Measurements from ENCODE around the gene ALX1.
"Not testable (repeated sequence)": the region's sequence is repeated elsewhere in the genome, so short reads cannot be mapped to it uniquely, and the experiment has no call there.

Gene ALX1

GRCh38 chr12:85301051-85301450 lies 21.0 kb downstream of the ALX1 start:
- DNase-seq: no peak

GRCh38 chr12:85308374-85308773 lies 28.4 kb downstream of the ALX1 start:
- no peak for DNase-seq

DNA sequence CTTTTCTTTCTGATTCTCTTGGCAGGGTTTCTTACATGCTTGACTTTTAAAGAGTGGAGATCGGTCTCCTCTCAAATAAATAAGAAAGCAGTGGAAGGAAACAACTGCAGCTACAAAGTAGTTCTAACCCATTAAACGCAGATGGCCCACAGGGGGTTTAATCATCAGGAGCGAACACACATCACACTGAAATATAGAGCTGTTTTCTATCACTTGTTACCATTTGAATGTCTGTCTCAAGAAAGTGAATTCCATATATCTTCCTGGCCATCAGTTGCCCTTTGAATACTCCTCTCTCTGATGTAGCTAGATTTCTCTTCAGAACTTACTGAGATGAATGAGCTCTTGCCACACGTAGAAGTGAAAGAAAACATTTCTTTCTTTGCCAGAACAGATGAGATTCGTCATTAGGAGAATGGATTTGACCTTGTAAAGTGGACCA lies 29.1 kb downstream of the ALX1 start:
- no peak for DNase-seq

GRCh38 chr12:85310025-85310424 lies 30.0 kb downstream of the ALX1 start:
- DNase-seq: no peak

DNA sequence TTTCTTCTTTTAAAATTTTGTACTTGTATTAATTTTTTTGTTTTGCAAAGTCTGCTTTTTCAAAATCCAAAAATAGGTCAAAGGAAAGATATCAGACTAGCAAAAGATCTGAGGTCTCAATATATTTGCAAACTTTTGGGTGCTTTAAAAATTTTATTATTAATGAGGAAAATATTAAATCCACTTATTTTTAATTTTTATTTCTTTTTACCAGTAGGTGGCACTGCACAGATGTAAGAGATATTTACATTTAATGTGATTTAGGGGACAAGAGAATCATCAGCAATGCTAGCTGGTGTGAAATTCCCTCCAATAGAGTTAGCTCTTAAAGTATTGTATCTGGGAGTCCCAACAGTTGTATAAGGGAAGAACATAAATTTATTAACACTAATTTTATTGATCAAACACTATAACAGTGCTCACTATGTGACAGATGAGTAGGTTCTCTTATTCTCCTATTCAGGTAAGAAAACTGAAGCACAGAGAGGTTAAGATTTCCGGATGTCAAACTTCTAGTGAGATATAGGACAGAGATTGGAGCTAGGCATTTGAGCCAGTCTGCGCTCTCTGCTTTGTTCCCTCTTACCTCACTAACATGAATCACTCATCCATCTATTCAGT lies 30.5 kb downstream of the ALX1 start:
- no peak for DNase-seq

GRCh38 chr12:85317866-85318636 lies 38.0 kb downstream of the ALX1 start:
- DNase-seq: not testable (repeated sequence)

- no peak for DNase-seq
These were observed 42.7 kb downstream of the ALX1 start for GRCh38 chr12:85322715-85323114.

GRCh38 chr12:85325442-85325841 lies 45.4 kb downstream of the ALX1 start:
- no peak for DNase-seq

DNA sequence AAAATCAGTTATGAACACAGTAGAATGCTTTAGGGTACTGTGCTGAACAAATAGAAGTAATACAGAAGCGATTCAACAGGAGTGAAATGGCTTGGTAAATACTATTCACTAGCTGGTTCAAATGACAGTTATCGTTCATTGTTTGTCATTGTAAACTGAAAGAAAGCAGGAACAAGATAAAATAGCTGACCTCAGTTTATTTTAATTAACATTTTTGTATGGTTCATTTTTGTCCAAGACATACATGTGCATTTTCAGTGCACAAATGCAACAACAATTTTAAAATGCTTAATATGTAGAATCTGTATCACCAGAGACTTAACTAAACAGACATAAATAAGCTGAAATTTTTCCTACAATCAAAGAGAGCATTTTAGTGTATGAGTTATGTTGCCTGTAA lies 49.9 kb downstream of the ALX1 start:
- no peak for DNase-seq

DNA sequence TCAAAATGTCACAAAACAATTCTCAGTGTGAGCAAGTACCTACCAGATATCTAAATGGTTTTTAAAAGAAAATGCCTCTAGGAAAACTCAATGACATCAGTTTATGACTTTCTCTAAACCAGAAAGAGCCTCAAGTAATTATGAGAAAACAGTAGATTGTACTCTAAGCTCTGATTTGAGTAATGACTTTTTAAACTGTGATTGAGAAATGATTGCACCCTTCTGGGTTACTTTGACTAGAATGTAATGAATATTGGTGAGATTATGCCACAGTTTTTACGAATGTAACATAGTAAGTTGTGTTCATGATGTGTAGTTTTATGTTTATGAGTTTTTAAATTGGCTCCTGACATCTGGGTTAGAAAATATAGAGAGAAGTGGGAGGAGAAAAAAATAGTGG lies 68.8 kb downstream of the ALX1 start:
- DNase-seq: no peak

- DNase-seq: no peak
These were observed 70.3 kb downstream of the ALX1 start for GRCh38 chr12:85350356-85350755.
